ENCODE measurements around the gene ART1. TPM values are rescaled to one million over a fixed set of nuclear protein-coding genes. Genes with fewer than 3 reads are reported as not detected.

Gene ART1
- total RNA-seq, 1 experiment from 2014 or later = not detected

DNA sequence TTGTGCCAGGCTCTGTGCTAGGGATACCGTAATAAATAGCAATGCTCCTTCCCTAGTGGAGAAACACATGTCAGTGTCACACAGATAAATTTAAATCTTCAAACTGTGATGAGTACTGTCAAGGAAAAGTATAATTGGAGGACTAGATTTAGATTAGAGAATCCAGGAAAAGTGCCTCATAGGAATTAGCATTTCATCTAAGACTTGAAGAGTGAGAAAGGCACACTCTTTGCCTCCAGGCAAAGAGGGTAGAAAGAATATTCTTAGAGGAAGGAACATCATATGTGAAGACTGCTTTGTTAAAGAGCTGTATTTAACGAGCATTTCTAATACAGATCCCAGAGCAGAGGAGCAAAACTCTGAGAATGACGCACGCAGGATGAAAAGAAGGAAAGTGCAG is 34.1 kb upstream of the ART1 start (continued):
- no peak for TF ChIP-seq CREB1 (CRISPR knock-in tag; IDR thresholded peaks at IDR 0.05)
- no peak for TF ChIP-seq ZNF219 (CRISPR knock-in tag; IDR thresholded peaks at IDR 0.05; ENCODE audit: borderline replicate concordance)
- no peak for TF ChIP-seq FOXJ3 (CRISPR knock-in tag; IDR thresholded peaks at IDR 0.05; ENCODE audit: borderline replicate concordance)

DNA sequence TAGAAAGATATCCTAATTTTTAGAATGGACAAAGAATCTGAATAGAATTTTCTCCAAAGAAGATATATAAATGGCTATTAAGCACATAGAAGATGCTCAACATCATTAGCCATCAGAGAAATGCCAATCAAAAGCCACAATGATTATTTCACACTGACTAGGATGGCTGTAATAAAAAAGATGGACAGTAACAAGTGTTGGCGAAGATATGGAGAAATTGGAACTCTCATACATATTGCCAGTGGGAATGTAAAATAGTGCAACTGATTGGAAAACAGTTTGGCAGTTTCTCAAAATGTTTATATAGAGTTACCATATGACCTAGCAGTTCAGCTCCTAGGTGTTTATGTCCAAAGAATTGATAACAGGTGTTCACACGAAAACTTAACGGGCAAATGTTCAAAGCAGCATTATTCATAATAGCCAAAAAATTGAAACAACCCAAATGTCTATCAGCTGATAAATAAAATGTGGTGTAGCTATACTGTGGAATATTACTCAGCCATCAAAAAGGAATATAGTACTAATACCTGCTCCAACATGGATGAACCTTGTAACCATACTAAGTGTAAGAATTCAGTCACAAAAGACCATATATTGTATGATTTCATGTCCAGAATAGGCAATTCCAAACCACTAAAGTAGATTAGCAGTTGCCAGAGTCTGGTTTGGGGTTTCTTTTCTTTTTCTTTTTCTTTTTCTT is 32.8 kb upstream of the ART1 start:
- H3K27me3 Mint-ChIP-seq (ENCODE audit: low read depth) = peaks cover 3% of the 10 kb centered on the region; the same call in 1 of the 2 replicates
- H3K4me3 Mint-ChIP-seq = no peak overlapping the region
- DNase-seq (ENCODE audit: low spot score) (no peak), ATAC-seq (no peak)
- POLR2A ChIA-PET = no interaction called here
- H3K27ac Mint-ChIP-seq = no peak overlapping the region
- no peaks in the 10 kb centered on the region for H3K36me3 Mint-ChIP-seq
- CTCF ChIA-PET = no interaction called here
- H3K4me1 Mint-ChIP-seq = peaks cover 4% of the 10 kb centered on the region
- peaks cover 7% of the 10 kb centered on the region for H3K9me3 Mint-ChIP-seq
- TF ChIP-seq, protein P1, sequence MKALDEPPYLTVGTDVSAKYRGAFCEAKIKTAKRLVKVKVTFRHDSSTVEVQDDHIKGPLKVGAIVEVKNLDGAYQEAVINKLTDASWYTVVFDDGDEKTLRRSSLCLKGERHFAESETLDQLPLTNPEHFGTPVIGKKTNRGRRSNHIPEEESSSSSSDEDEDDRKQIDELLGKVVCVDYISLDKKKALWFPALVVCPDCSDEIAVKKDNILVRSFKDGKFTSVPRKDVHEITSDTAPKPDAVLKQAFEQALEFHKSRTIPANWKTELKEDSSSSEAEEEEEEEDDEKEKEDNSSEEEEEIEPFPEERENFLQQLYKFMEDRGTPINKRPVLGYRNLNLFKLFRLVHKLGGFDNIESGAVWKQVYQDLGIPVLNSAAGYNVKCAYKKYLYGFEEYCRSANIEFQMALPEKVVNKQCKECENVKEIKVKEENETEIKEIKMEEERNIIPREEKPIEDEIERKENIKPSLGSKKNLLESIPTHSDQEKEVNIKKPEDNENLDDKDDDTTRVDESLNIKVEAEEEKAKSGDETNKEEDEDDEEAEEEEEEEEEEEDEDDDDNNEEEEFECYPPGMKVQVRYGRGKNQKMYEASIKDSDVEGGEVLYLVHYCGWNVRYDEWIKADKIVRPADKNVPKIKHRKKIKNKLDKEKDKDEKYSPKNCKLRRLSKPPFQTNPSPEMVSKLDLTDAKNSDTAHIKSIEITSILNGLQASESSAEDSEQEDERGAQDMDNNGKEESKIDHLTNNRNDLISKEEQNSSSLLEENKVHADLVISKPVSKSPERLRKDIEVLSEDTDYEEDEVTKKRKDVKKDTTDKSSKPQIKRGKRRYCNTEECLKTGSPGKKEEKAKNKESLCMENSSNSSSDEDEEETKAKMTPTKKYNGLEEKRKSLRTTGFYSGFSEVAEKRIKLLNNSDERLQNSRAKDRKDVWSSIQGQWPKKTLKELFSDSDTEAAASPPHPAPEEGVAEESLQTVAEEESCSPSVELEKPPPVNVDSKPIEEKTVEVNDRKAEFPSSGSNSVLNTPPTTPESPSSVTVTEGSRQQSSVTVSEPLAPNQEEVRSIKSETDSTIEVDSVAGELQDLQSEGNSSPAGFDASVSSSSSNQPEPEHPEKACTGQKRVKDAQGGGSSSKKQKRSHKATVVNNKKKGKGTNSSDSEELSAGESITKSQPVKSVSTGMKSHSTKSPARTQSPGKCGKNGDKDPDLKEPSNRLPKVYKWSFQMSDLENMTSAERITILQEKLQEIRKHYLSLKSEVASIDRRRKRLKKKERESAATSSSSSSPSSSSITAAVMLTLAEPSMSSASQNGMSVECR (CRISPR knock-in tag; IDR thresholded peaks at IDR 0.05; ENCODE audit: borderline replicate concordance) = no peak
- TF ChIP-seq, protein P2, sequence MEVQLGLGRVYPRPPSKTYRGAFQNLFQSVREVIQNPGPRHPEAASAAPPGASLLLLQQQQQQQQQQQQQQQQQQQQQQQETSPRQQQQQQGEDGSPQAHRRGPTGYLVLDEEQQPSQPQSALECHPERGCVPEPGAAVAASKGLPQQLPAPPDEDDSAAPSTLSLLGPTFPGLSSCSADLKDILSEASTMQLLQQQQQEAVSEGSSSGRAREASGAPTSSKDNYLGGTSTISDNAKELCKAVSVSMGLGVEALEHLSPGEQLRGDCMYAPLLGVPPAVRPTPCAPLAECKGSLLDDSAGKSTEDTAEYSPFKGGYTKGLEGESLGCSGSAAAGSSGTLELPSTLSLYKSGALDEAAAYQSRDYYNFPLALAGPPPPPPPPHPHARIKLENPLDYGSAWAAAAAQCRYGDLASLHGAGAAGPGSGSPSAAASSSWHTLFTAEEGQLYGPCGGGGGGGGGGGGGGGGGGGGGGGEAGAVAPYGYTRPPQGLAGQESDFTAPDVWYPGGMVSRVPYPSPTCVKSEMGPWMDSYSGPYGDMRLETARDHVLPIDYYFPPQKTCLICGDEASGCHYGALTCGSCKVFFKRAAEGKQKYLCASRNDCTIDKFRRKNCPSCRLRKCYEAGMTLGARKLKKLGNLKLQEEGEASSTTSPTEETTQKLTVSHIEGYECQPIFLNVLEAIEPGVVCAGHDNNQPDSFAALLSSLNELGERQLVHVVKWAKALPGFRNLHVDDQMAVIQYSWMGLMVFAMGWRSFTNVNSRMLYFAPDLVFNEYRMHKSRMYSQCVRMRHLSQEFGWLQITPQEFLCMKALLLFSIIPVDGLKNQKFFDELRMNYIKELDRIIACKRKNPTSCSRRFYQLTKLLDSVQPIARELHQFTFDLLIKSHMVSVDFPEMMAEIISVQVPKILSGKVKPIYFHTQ (CRISPR knock-in tag; IDR thresholded peaks at IDR 0.05) = no peak
- TF ChIP-seq, protein P3, sequence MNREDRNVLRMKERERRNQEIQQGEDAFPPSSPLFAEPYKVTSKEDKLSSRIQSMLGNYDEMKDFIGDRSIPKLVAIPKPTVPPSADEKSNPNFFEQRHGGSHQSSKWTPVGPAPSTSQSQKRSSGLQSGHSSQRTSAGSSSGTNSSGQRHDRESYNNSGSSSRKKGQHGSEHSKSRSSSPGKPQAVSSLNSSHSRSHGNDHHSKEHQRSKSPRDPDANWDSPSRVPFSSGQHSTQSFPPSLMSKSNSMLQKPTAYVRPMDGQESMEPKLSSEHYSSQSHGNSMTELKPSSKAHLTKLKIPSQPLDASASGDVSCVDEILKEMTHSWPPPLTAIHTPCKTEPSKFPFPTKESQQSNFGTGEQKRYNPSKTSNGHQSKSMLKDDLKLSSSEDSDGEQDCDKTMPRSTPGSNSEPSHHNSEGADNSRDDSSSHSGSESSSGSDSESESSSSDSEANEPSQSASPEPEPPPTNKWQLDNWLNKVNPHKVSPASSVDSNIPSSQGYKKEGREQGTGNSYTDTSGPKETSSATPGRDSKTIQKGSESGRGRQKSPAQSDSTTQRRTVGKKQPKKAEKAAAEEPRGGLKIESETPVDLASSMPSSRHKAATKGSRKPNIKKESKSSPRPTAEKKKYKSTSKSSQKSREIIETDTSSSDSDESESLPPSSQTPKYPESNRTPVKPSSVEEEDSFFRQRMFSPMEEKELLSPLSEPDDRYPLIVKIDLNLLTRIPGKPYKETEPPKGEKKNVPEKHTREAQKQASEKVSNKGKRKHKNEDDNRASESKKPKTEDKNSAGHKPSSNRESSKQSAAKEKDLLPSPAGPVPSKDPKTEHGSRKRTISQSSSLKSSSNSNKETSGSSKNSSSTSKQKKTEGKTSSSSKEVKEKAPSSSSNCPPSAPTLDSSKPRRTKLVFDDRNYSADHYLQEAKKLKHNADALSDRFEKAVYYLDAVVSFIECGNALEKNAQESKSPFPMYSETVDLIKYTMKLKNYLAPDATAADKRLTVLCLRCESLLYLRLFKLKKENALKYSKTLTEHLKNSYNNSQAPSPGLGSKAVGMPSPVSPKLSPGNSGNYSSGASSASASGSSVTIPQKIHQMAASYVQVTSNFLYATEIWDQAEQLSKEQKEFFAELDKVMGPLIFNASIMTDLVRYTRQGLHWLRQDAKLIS (CRISPR knock-in tag; IDR thresholded peaks at IDR 0.05; ENCODE audit: borderline replicate concordance) = no peak
- TF ChIP-seq, protein P4, sequence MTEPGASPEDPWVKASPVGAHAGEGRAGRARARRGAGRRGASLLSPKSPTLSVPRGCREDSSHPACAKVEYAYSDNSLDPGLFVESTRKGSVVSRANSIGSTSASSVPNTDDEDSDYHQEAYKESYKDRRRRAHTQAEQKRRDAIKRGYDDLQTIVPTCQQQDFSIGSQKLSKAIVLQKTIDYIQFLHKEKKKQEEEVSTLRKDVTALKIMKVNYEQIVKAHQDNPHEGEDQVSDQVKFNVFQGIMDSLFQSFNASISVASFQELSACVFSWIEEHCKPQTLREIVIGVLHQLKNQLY (CRISPR knock-in tag; IDR thresholded peaks at IDR 0.05) = no peak
- TF ChIP-seq FOXP1 (CRISPR knock-in tag; IDR thresholded peaks at IDR 0.05; ENCODE audit: borderline replicate concordance) (no peak), SMAD4 (CRISPR knock-in tag; IDR thresholded peaks at IDR 0.05) (no peak), ATF1 (CRISPR knock-in tag; IDR thresholded peaks at IDR 0.05) (no peak), RELA (CRISPR knock-in tag; IDR thresholded peaks at IDR 0.05; ENCODE audit: borderline replicate concordance) (no peak), ELF4 (CRISPR knock-in tag; IDR thresholded peaks at IDR 0.05; ENCODE audit: low read depth) (no peak)
- TF ChIP-seq, protein P5, sequence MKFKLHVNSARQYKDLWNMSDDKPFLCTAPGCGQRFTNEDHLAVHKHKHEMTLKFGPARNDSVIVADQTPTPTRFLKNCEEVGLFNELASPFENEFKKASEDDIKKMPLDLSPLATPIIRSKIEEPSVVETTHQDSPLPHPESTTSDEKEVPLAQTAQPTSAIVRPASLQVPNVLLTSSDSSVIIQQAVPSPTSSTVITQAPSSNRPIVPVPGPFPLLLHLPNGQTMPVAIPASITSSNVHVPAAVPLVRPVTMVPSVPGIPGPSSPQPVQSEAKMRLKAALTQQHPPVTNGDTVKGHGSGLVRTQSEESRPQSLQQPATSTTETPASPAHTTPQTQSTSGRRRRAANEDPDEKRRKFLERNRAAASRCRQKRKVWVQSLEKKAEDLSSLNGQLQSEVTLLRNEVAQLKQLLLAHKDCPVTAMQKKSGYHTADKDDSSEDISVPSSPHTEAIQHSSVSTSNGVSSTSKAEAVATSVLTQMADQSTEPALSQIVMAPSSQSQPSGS (CRISPR knock-in tag; IDR thresholded peaks at IDR 0.05; ENCODE audit: borderline replicate concordance, low read depth) = no peak
- TF ChIP-seq, protein P6, sequence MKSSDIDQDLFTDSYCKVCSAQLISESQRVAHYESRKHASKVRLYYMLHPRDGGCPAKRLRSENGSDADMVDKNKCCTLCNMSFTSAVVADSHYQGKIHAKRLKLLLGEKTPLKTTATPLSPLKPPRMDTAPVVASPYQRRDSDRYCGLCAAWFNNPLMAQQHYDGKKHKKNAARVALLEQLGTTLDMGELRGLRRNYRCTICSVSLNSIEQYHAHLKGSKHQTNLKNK (CRISPR knock-in tag; IDR thresholded peaks at IDR 0.05) = no peak
- TF ChIP-seq, protein P7, sequence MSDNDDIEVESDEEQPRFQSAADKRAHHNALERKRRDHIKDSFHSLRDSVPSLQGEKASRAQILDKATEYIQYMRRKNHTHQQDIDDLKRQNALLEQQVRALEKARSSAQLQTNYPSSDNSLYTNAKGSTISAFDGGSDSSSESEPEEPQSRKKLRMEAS (CRISPR knock-in tag; IDR thresholded peaks at IDR 0.05) = no peak
- TF ChIP-seq, protein P8, sequence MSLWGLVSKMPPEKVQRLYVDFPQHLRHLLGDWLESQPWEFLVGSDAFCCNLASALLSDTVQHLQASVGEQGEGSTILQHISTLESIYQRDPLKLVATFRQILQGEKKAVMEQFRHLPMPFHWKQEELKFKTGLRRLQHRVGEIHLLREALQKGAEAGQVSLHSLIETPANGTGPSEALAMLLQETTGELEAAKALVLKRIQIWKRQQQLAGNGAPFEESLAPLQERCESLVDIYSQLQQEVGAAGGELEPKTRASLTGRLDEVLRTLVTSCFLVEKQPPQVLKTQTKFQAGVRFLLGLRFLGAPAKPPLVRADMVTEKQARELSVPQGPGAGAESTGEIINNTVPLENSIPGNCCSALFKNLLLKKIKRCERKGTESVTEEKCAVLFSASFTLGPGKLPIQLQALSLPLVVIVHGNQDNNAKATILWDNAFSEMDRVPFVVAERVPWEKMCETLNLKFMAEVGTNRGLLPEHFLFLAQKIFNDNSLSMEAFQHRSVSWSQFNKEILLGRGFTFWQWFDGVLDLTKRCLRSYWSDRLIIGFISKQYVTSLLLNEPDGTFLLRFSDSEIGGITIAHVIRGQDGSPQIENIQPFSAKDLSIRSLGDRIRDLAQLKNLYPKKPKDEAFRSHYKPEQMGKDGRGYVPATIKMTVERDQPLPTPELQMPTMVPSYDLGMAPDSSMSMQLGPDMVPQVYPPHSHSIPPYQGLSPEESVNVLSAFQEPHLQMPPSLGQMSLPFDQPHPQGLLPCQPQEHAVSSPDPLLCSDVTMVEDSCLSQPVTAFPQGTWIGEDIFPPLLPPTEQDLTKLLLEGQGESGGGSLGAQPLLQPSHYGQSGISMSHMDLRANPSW (CRISPR knock-in tag; conservative IDR thresholded peaks at IDR 0.05; ENCODE audit: low read depth) = no peak
